Uterus (tissue), 2 donors: ENCODE results near the gene CRK.

Source experiments
- CTCF ChIP-seq, 4 experiments: fragments of 200-600 bp in 2 of 4; fragments of 450-650 bp in 2 of 4; sonication (generic) in 2 of 4; IDR thresholded peaks; one replicate each; pipeline ENCODE4 v1.5.1; 2016 to 2019; ENCODE audit warnings: antibody characterized with exemption in 4 of 4, mild to moderate bottlenecking in 2 of 4, moderate library complexity in 1 of 4
- POLR2A ChIP-seq, 2 donors: fragments of 450-650 bp; IDR thresholded peaks; one replicate each; pipeline ENCODE4 v1.6.1; 2016; ENCODE audit warnings: antibody characterized with exemption in 2 of 2, mild to moderate bottlenecking in 1 of 2, moderate library complexity in 1 of 2

GRCh38 chr17:1421470-1421869, 34.6 kb downstream of the CRK start:
- no peak for TF ChIP-seq CTCF (IDR thresholded peaks at IDR 0.05)
- TF ChIP-seq POLR2A (IDR thresholded peaks at IDR 0.05) = no peak
